ENCODE data around the gene ANG. TPM values are rescaled to one million over a fixed set of nuclear protein-coding genes. Genes with fewer than 3 reads are reported as not detected.

ANG gene
- total RNA-seq, 1 donor from 2014 or later = 3.7 TPM

GRCh38 chr14:20680363-20680762 lies 8.2 kb upstream of the ANG start:
- H3K9me3 ChIP-seq (replicated peaks) = no peaks in the 10 kb centered on the region
- TF ChIP-seq, protein P1, sequence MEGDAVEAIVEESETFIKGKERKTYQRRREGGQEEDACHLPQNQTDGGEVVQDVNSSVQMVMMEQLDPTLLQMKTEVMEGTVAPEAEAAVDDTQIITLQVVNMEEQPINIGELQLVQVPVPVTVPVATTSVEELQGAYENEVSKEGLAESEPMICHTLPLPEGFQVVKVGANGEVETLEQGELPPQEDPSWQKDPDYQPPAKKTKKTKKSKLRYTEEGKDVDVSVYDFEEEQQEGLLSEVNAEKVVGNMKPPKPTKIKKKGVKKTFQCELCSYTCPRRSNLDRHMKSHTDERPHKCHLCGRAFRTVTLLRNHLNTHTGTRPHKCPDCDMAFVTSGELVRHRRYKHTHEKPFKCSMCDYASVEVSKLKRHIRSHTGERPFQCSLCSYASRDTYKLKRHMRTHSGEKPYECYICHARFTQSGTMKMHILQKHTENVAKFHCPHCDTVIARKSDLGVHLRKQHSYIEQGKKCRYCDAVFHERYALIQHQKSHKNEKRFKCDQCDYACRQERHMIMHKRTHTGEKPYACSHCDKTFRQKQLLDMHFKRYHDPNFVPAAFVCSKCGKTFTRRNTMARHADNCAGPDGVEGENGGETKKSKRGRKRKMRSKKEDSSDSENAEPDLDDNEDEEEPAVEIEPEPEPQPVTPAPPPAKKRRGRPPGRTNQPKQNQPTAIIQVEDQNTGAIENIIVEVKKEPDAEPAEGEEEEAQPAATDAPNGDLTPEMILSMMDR (IDR thresholded peaks at IDR 0.05; ENCODE audit: borderline replicate concordance) = no peak
- peak overlapping the region; percentile 100 for H3K27ac ChIP-seq (replicated peaks)
- peaks cover 46% of the 10 kb centered on the region for H3K4me1 ChIP-seq
- H3K36me3 ChIP-seq = no peaks in the 10 kb centered on the region
- intact Hi-C loops (cut with micrococcal nuclease) = loop anchor here (5.0 kb wide), 2 partner anchors 68 to 348 kb away; partner anchors contain the start of gene CCNB1IP1
- peak overlapping the region; percentile 87 for H3K4me3 ChIP-seq
- H3K27me3 ChIP-seq (ENCODE audit: low read depth) = peaks cover 7% of the 10 kb centered on the region
- DNase-seq = no peak

DNA sequence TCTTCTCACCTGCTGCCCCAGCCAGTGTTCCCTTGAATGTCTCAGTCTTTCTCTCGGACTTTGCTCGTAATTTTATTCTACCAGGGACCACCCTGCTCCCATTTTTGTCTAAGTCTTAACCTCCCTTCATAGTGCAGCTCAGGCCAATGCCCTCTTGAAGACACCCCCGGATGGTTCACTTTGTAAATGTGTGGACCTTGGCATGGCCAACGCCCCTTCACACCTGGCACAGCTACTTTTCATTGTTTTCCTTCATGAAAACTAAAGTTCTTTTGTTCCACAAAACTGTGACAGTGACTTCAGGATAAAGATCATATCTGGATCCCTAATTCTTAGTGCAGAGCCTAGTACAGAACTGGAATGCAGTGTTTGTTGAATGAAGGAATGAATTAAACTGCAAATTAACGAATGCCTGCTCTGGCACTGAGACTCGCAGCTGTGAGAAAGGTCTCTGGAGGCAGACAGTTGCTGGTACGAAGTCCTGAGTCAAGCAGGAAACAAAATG lies 7.7 kb upstream of the ANG start:
- peak overlapping the region; percentile 87 for H3K4me3 ChIP-seq
- H3K36me3 ChIP-seq = no peaks in the 10 kb centered on the region
- TF ChIP-seq, protein P1 (IDR thresholded peaks at IDR 0.05; ENCODE audit: borderline replicate concordance) = no peak
- no peaks in the 10 kb centered on the region for H3K9me3 ChIP-seq (replicated peaks)
- peak overlapping the region; percentile 100 for H3K27ac ChIP-seq (replicated peaks)
- H3K4me1 ChIP-seq = peaks cover 51% of the 10 kb centered on the region
- H3K27me3 ChIP-seq (ENCODE audit: low read depth) = peaks cover 3% of the 10 kb centered on the region
- no peak for DNase-seq
- intact Hi-C loops (cut with micrococcal nuclease) = loop anchor here (5.0 kb wide), 2 partner anchors 69 to 349 kb away; partner anchors contain the start of gene CCNB1IP1

GRCh38 chr14:20681348-20682126 lies 7.0 kb upstream of the ANG start:
- no peaks in the 10 kb centered on the region for H3K27me3 ChIP-seq (ENCODE audit: low read depth)
- peak overlapping the region; percentile 87 for H3K4me3 ChIP-seq
- H3K9me3 ChIP-seq (replicated peaks) = no peaks in the 10 kb centered on the region
- intact Hi-C loops (cut with micrococcal nuclease) = loop anchor here (5.0 kb wide), 2 partner anchors 69 to 349 kb away; partner anchors contain the start of gene CCNB1IP1
- H3K27ac ChIP-seq (replicated peaks) = peak overlapping the region; percentile 100
- peaks cover 58% of the 10 kb centered on the region for H3K4me1 ChIP-seq
- H3K36me3 ChIP-seq = no peaks in the 10 kb centered on the region
- peak; percentile 74 for DNase-seq
- TF ChIP-seq, protein P1 (IDR thresholded peaks at IDR 0.05; ENCODE audit: borderline replicate concordance) = no peak

GRCh38 chr14:20682127-20682434 lies 6.5 kb upstream of the ANG start:
- Histone ChIP-seq H3K4me3 (peak overlapping the region; percentile 87), H3K27ac (replicated peaks) (peak overlapping the region; percentile 100), H3K9me3 (replicated peaks) (no peaks in the 10 kb centered on the region), H3K27me3 (ENCODE audit: low read depth) (no peaks in the 10 kb centered on the region), H3K4me1 (peaks cover 62% of the 10 kb centered on the region), H3K36me3 (no peaks in the 10 kb centered on the region)
- DNase-seq = no peak
- intact Hi-C loops (cut with micrococcal nuclease) = loop anchor here (5.0 kb wide), 2 partner anchors 70 to 350 kb away; partner anchors contain the start of gene CCNB1IP1
- TF ChIP-seq, protein P1 (IDR thresholded peaks at IDR 0.05; ENCODE audit: borderline replicate concordance) = no peak

- Histone ChIP-seq H3K36me3 (no peaks in the 10 kb centered on the region), H3K27me3 (ENCODE audit: low read depth) (no peaks in the 10 kb centered on the region), H3K4me3 (peak overlapping the region; percentile 87), H3K27ac (replicated peaks) (peak overlapping the region; percentile 100), H3K4me1 (peaks cover 67% of the 10 kb centered on the region), H3K9me3 (replicated peaks) (no peaks in the 10 kb centered on the region)
- TF ChIP-seq, protein P1 (IDR thresholded peaks at IDR 0.05; ENCODE audit: borderline replicate concordance) = no peak
- peak; percentile 89 for DNase-seq
- intact Hi-C loops (cut with micrococcal nuclease) = loop anchor here (5.0 kb wide), 2 partner anchors 70 to 350 kb away; partner anchors contain the start of gene CCNB1IP1
Observed at GRCh38 chr14:20682435-20683124, 6.0 kb upstream of the ANG start.
